ENCODE measurements around the gene TRAPPC2L.

- TF ChIP-seq CTCF (IDR thresholded peaks at IDR 0.05) (no peak), EP300 (IDR thresholded peaks at IDR 0.05) (no peak), POLR2AphosphoS5 (IDR thresholded peaks at IDR 0.05) (no peak)
Observed at GRCh38 chr16:88818575-88818874, 38.4 kb upstream of the TRAPPC2L start.

Measured in upper lobe of left lung (tissue), 4 donors.